22Rv1 (cell line): Measurements from ENCODE around the gene CCDC149.

Source experiments
- H3K27ac ChIP-seq: fragments of 450-650 bp; 2 replicates; pipeline ENCODE4 v1.5.1; 2017
- ZFX ChIP-seq: fragments of 450-650 bp; IDR thresholded peaks from 2 replicates; pipeline ENCODE4 v1.6.1; 2017; ENCODE audit warnings: antibody characterized with exemption, borderline replicate concordance
- TF ChIP-seq, protein P1 (sequence below): fragments of 450-650 bp; IDR thresholded peaks from 2 replicates; pipeline ENCODE4 v1.5.1; 2017; ENCODE audit warnings: mild to moderate bottlenecking

The CCDC149 gene

DNA sequence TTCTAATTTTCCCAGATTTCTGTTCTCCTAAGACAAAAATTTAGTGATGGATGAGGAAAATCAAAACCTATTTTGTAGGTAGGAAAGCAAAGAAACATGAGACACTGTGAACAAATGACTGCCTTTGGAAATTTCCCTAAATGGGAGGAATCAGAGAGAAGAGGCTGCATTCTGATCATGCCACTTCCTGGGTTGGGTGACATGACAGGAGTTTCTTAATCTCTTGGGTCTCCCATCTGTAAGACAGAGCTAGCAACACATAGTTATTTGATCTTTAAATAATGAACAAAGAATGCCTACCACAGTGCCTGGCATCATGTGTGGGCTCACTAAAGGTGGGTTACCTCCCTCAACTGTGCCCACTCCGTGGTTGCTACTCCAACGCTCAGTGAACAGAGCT is 57.1 kb downstream of the CCDC149 start:
- H3K27ac ChIP-seq = no peak overlapping the region
- no peak for TF ChIP-seq ZFX
- TF ChIP-seq, protein P1, sequence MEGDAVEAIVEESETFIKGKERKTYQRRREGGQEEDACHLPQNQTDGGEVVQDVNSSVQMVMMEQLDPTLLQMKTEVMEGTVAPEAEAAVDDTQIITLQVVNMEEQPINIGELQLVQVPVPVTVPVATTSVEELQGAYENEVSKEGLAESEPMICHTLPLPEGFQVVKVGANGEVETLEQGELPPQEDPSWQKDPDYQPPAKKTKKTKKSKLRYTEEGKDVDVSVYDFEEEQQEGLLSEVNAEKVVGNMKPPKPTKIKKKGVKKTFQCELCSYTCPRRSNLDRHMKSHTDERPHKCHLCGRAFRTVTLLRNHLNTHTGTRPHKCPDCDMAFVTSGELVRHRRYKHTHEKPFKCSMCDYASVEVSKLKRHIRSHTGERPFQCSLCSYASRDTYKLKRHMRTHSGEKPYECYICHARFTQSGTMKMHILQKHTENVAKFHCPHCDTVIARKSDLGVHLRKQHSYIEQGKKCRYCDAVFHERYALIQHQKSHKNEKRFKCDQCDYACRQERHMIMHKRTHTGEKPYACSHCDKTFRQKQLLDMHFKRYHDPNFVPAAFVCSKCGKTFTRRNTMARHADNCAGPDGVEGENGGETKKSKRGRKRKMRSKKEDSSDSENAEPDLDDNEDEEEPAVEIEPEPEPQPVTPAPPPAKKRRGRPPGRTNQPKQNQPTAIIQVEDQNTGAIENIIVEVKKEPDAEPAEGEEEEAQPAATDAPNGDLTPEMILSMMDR = no peak

DNA sequence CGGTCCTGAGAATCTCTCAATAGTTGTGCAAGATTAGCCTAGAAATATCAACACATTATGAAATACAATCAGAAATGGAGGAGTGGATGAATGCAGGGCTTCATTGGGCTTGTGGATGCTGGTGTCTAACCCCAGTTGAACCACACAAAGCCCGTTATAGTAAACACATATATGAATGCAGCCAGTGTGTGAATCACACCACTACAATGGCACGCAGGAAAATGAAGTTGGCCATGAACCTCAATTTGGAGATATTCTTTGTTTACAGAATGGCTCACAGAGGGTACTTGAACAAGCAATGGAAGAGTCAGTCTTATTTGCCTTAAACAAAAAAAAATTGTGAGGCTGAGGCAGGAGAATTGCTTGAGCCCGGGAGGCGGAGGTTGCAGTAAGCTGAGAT is 59.7 kb downstream of the CCDC149 start:
- no peak overlapping the region for H3K27ac ChIP-seq
- TF ChIP-seq, protein P1 = no peak
- no peak for TF ChIP-seq ZFX

DNA sequence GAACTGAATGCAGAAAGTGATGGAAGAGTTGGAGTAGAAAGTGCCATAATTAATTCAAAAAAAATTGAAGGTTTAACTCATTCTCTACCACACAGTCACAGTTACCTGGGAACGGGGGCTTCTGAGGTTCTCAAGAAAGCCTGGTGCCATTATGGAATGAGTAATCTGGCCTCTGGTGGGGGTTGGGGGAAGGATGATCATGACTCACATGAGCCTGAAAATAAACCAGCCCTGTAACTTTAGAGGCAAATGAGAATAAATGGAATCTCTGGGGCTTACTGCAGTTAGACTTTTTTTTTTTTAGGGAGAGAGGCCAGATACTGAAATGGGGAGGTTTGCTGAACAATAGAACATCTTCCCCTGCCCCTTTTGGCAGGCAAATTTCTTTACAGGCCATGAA is 62.2 kb downstream of the CCDC149 start:
- TF ChIP-seq, protein P1 = no peak
- TF ChIP-seq ZFX = no peak

DNA sequence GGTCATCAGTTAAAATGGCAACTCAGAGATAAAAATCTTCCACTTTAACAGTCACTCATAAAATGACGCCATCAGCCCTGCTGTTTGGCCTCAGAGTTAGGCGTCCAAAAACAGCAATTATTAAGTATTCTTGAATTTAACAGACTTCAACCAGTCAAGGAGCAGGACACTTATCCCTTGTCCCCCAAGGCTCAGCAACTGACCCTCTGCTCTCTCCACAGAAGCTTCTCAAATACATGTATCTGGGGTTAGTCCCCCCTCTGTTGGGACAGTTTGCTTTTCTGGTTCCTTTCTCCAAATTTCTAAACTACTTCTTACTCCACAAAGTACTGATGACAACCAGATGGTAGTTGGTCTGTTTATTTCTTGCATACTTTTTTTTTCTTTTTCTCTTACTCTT is 63.1 kb downstream of the CCDC149 start:
- TF ChIP-seq, protein P1 = no peak
- TF ChIP-seq ZFX = no peak
- no peak overlapping the region for H3K27ac ChIP-seq

More for the DNA sequence above, 62.2 kb downstream of the CCDC149 start:
- H3K27ac ChIP-seq = no peak overlapping the region

DNA sequence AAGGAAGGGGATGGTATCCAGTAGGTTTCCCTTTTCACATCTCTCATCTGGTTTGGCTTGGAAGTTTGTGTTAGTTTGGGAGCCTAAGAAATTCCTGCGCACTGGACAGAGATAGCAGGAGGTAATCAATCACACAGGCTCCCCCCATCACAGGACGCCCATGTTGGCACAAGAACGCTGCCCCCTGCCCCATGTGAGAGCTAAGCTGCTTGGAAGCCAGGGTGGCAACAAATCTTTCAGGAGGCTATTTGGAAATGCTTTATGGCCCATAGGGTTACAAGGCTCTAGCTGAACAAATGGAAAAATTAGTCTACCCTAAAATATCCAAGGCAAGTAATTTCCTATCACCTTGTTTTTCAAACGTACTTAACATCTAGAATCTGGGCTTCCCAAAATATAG is 63.5 kb downstream of the CCDC149 start:
- no peak for TF ChIP-seq ZFX
- TF ChIP-seq, protein P1 = no peak
- no peak overlapping the region for H3K27ac ChIP-seq

DNA sequence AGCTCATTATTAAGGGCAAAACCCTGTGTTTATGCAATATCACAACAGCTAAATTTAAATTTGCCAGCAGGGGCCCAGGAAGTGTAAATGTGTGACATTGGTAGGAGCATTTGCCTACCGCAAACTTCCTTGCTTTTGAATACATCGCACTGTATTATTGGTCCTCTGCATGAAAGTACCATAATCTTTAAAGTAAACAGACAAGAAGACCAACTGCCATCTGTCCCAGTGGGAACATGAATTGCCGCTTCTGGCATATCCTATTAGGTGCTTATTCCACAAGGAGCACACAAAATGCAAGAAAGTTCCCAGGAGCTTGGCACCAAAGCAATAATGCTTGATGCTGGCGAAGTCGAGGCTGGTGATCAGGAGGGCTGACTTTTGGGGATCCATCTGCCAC is 66.1 kb downstream of the CCDC149 start:
- TF ChIP-seq ZFX = no peak
- TF ChIP-seq, protein P1 = no peak
- no peak overlapping the region for H3K27ac ChIP-seq

DNA sequence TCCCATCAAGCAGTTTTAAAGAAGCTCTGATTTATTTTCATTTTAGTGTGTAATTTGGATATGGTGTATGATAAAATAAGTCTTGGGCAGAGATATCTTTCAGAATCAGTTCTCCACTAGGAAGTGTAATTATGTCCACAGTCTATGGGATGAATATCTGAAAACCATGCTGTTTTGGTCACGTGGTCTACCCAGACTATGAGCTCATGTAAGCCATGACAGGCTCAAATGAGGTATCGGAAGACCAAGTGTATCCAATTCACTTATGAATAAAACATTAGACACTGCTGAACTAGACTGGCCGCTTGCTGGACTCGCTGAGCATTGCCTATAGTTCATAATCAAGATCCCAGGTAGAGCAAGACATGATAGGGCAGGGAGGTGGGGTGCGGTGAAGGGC is 66.9 kb downstream of the CCDC149 start:
- TF ChIP-seq ZFX = no peak
- TF ChIP-seq, protein P1 = no peak
- H3K27ac ChIP-seq = no peak overlapping the region
